Omental fat pad (tissue), 4 donors: Measurements from ENCODE around the gene COL4A2. TPM values are rescaled to one million over a fixed set of nuclear protein-coding genes. Genes with fewer than 3 reads are reported as not detected.

Source experiments
- ATAC-seq: fragments of 150-250 bp; one replicate; pipeline ENCODE4 v1.9.1; 2016; ENCODE audit warnings: mild to moderate bottlenecking, moderate library complexity; ENCODE audit not compliant: low FRiP score
- DNase-seq: peaks from one replicate; pipeline ENCODE4 v3.0.0-alpha.2; 2019; ENCODE audit warnings: low spot score
- total RNA-seq, 4 donors: library from RNA; depleted of rRNA; stranded (reverse); fragments of >200 nt; gene quantifications; one replicate each; pipeline ENCODE4 v1.1.0, GENCODE V29; 2016
- TF ChIP-seq, protein P1 (sequence below), 3 donors: fragments of 450-650 bp; IDR thresholded peaks; one replicate each; pipeline ENCODE4 v1.5.1; 2016 to 2017; ENCODE audit warnings: antibody characterized with exemption in 3 of 3, mild to moderate bottlenecking in 3 of 3, moderate library complexity in 2 of 3

The COL4A2 gene
- total RNA-seq, 4 donors from 2014 or later: 380 to 788 (median 684) TPM

DNA sequence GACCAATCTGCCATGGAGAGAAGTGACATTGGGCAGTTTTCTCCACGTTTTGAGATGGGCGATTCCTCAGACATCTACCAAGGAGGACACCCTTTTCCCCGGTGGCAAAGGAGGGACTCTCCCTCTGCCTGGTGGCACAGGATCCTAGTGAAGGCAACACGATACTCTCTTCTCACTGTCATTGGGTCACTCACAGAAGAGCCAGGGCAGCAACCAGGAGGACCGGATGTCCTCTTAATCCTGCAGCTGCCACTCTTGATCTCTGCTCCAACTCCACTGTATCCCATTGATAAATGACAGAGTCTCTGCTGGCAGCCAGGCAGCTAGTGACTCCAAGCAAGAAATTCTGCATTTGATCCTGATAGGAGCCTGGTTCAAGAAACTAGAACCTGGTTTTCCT lies 42.2 kb downstream of the COL4A2 start:
- TF ChIP-seq, protein P1, sequence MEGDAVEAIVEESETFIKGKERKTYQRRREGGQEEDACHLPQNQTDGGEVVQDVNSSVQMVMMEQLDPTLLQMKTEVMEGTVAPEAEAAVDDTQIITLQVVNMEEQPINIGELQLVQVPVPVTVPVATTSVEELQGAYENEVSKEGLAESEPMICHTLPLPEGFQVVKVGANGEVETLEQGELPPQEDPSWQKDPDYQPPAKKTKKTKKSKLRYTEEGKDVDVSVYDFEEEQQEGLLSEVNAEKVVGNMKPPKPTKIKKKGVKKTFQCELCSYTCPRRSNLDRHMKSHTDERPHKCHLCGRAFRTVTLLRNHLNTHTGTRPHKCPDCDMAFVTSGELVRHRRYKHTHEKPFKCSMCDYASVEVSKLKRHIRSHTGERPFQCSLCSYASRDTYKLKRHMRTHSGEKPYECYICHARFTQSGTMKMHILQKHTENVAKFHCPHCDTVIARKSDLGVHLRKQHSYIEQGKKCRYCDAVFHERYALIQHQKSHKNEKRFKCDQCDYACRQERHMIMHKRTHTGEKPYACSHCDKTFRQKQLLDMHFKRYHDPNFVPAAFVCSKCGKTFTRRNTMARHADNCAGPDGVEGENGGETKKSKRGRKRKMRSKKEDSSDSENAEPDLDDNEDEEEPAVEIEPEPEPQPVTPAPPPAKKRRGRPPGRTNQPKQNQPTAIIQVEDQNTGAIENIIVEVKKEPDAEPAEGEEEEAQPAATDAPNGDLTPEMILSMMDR (IDR thresholded peaks at IDR 0.05): no peak
- no peak for ATAC-seq
- no peak for DNase-seq

DNA sequence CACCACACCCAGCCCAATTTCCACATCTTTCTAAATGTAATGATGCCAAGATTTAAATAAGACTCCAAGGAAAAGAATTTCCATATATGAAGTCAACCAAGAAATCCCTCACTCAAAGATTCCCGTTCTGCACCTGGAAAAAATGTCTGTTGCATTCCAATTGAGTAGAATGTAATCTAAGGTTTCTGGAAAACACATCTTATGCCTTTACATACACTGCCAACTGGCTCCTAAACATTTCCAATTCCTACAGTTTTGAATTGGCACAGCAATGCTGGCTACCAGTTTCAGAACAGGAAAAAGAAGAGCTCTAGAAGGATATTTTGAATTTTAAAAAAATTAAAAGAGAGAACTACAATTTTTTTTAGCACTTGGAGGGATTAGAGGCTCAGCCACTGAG lies 43.0 kb downstream of the COL4A2 start:
- no peak for DNase-seq
- ATAC-seq: no peak
- TF ChIP-seq, protein P1 (IDR thresholded peaks at IDR 0.05): no peak

DNA sequence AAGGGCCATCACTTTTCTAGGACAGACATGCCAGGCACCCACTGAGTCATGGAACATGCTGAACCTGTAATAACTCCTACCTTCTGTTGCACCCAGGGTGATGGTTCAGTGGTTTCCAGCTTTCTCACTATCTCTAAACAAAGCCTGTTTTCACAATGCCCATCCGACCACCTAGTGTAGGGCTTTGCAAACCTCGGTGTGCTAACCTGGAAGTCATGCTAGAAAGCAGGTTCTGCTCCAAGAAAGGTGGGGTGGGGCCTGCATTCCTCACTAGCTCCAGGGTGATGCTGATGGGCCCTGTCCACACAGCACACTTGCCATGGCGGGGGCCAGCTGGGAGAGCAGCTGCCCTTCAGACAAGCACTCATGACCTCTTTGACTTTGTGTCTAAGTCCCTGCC lies 43.4 kb downstream of the COL4A2 start:
- DNase-seq (no peak), ATAC-seq (no peak)
- TF ChIP-seq, protein P1 (IDR thresholded peaks at IDR 0.05): no peak

DNA sequence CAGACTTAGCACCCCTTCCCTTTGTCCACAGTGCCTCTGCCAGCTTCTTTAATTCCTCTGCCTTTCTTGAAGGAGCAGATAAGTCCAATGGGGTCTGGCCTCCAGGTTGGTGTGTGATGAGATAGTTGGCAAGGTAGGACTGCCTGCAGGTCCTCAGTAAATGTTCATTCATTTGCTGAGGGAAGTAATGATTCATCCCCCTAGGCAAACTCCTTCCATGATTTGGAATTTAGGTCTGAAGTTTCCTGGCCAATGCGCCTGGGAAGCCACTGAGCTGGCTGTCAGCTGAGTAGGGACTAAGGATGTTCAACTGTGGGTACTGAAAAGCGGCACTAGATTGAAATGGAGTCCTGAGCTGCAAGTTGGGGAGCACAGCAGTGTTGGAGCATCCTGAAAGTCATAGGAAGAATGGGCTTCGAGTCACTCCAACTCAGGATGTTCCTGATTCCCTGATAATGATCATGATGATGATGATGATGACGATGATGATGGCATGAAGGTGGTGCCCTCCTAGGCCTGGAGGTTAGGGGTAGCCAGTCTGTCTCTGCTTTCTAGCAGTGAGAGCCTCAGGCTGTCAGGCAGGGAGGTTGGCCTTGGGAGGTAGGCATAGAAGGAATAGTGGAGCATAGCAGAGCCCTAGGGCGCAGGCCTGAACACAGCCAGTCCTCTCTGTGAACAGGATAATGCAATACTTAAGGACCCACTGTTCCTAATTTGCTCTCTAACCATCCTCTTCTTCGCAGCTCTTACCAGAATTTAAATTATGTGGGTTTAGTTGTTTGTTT lies 44.7 kb downstream of the COL4A2 start:
- TF ChIP-seq, protein P1 (IDR thresholded peaks at IDR 0.05): no peak
- DNase-seq: no peak
- no peak for ATAC-seq

DNA sequence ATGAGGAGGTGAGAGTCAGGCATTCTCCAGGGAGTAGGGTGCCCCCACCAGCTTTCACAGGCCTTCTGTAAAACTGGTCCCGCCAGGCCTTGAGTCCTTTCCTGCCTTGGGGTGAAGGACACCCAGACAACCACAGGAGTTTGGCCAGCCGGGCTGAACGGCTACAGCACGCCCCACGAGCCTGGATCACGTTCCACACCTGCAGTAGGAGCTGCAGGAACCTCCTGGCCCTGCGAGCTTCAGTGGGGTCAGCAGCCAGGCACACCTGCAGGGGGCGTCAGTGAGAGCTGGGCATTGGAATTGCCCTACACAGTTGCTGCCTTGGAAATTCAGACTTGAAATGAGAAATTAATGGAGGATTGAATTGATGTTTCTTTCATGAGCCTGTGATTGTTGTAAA lies 45.7 kb downstream of the COL4A2 start:
- DNase-seq: no peak
- ATAC-seq: no peak
- TF ChIP-seq, protein P1 (IDR thresholded peaks at IDR 0.05): no peak

DNA sequence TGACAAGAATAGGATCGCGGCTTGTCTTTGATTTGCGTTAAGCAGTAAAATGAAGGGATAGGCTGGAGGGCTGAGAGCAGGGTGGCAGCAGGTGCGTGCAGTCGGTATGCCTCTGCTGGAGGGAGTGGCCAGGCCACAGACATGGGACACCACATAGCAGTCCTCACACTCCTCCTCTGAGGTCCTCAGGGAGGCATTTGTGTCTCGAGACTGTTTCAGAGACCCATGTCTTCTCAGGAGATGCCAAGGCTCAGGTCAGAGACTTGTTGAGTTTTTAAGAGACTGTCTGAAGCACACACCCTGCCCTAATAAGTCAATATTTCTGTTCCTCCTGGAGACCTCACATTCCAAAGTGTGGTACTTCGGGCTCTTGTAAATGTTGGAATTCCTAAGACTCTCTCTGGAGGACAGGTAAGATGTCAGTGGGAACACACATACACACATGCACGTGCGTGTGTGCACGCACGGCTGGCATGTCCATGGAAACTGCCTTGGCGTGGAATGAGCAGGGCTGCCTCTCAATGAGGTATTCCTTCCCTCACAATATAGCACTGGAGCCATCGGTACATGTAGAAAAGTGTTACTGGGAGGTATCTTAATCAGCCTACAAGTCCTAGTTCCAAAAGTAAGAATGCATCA lies 46.4 kb downstream of the COL4A2 start:
- DNase-seq (no peak), ATAC-seq (no peak)
- TF ChIP-seq, protein P1 (IDR thresholded peaks at IDR 0.05): no peak
